MCF 10A (cell line): ENCODE results near the gene BRAF. TPM values are rescaled to one million over a fixed set of nuclear protein-coding genes. Genes with fewer than 3 reads are reported as not detected.
"Not testable (repeated sequence)": the region's sequence is repeated elsewhere in the genome, so short reads cannot be mapped to it uniquely, and the experiment has no call there.

Source experiments
- BruUV-seq: library from RNA; stranded (reverse); fragments of 400-500 nt; replicated peaks from 2 replicates; lab custom pipeline; 2021; lab: Mats Ljungman, UMichigan
- CTCF ChIA-PET: fragments of 300-600 bp; sonication (Branson Sonifier 250); formaldehyde crosslinking; extraction: SDS; loops from one replicate; lab custom pipeline; 2021; ENCODE audit warnings: antibody characterized with exemption, inconsistent platforms; lab: Yijun Ruan, JAX
- POLR2A ChIA-PET: fragments of 300-600, 350-650 bp; sonication (Branson Sonifier 250); formaldehyde crosslinking; extraction: SDS; loops from one replicate; lab custom pipeline; 2020; ENCODE audit warnings: antibody characterized with exemption, inconsistent platforms; lab: Yijun Ruan, JAX
- DNase-seq: peaks from one replicate; pipeline ENCODE4 v3.0.0-alpha.2; 2018; ENCODE audit not compliant: unreplicated experiment
- H3K27ac Mint-ChIP-seq: one replicate; pipeline ENCODE4 v1.8.0; 2022; ENCODE audit warnings: mild to moderate bottlenecking, low read depth, mixed read lengths; ENCODE audit not compliant: unreplicated experiment
- H3K27me3 Mint-ChIP-seq: one replicate; pipeline ENCODE4 v1.8.0; 2022; ENCODE audit warnings: mixed read lengths; ENCODE audit not compliant: insufficient read depth, unreplicated experiment
- H3K36me3 Mint-ChIP-seq: one replicate; pipeline ENCODE4 v1.8.0; 2022; ENCODE audit warnings: mild to moderate bottlenecking, moderate library complexity, mixed read lengths; ENCODE audit not compliant: insufficient read depth, unreplicated experiment
- H3K4me1 Mint-ChIP-seq: one replicate; pipeline ENCODE4 v1.8.0; 2022; ENCODE audit warnings: mixed read lengths; ENCODE audit not compliant: insufficient read depth, unreplicated experiment
- H3K4me3 Mint-ChIP-seq: one replicate; pipeline ENCODE4 v1.8.0; 2022; ENCODE audit warnings: mild to moderate bottlenecking, moderate library complexity, mixed read lengths; ENCODE audit not compliant: unreplicated experiment
- H3K9me3 Mint-ChIP-seq: one replicate; pipeline ENCODE4 v1.8.0; 2022; ENCODE audit warnings: mixed read lengths; ENCODE audit not compliant: unreplicated experiment
- CTCF ChIP-seq: fragments of 200-600 bp; IDR thresholded peaks from one replicate; pipeline ENCODE4 v1.8.0; 2022; ENCODE audit warnings: antibody characterized with exemption, mild to moderate bottlenecking; ENCODE audit not compliant: unreplicated experiment
- intact Hi-C: fragments of 100-400 bp; cut with micrococcal nuclease; formaldehyde crosslinking; loops from 2 replicates; pipeline ENCODE4 v1.14.1; 2022
- total RNA-seq: library from RNA; stranded (reverse); gene quantifications from 2 replicates; pipeline ENCODE4 v1.2.3, GENCODE V29; 2022

Gene BRAF
- total RNA-seq, 1 experiment from 2014 or later = 33.7 TPM

GRCh38 chr7:140746751-140747150, 178.0 kb downstream of the BRAF start:
- CTCF ChIA-PET = interaction anchor here (1.2 to 1.6 kb wide), 3 partner anchors 64 to 265 kb away, joined by 3 to 7 read pairs (median 7); no protein-coding TSS in a partner anchor

GRCh38 chr7:140745266-140746058, 179.3 kb downstream of the BRAF start:
- POLR2A ChIA-PET = no interaction called here

More at GRCh38 chr7:140746751-140747150, 178.0 kb downstream of the BRAF start:
- Mint-ChIP-seq H3K9me3 (no peaks in the 10 kb centered on the region), H3K4me3 (no peak overlapping the region), H3K27me3 (no peaks in the 10 kb centered on the region), H3K27ac (no peak overlapping the region), H3K4me1 (no peaks in the 10 kb centered on the region), H3K36me3 (peaks cover 12% of the 10 kb centered on the region)
- POLR2A ChIA-PET = no interaction called here
- no peak for TF ChIP-seq CTCF
- no peak for DNase-seq
- no TSS peak for BruUV-seq
- intact Hi-C loops = no loop called here

GRCh38 chr7:140744005-140744404, 180.7 kb downstream of the BRAF start:
- Mint-ChIP-seq H3K9me3 (no peaks in the 10 kb centered on the region), H3K4me1 (no peaks in the 10 kb centered on the region), H3K4me3 (no peak overlapping the region), H3K27me3 (no peaks in the 10 kb centered on the region), H3K27ac (no peak overlapping the region), H3K36me3 (peaks cover 21% of the 10 kb centered on the region)
- POLR2A ChIA-PET = interaction anchor here (1.1 kb wide), 1 partner anchor 57 kb away, joined by 3 read pairs; no protein-coding TSS in a partner anchor
- CTCF ChIA-PET = interaction anchor here (1.1 to 1.2 kb wide), 2 partner anchors 67 to 268 kb away, joined by 3 to 4 read pairs; no protein-coding TSS in a partner anchor
- intact Hi-C loops = no loop called here
- DNase-seq = no peak
- BruUV-seq = no TSS peak
- no peak for TF ChIP-seq CTCF

More at GRCh38 chr7:140745266-140746058, 179.3 kb downstream of the BRAF start:
- peaks cover 18% of the 10 kb centered on the region for H3K36me3 Mint-ChIP-seq
- no TSS peak for BruUV-seq
- intact Hi-C loops = no loop called here
- no peak for TF ChIP-seq CTCF
- no peaks in the 10 kb centered on the region for H3K4me1 Mint-ChIP-seq
- no peaks in the 10 kb centered on the region for H3K27me3 Mint-ChIP-seq
- no peak overlapping the region for H3K4me3 Mint-ChIP-seq
- H3K27ac Mint-ChIP-seq = no peak overlapping the region
- H3K9me3 Mint-ChIP-seq = no peaks in the 10 kb centered on the region
- CTCF ChIA-PET = interaction anchor here (0.9 to 1.6 kb wide), 4 partner anchors 31 to 266 kb away, joined by 3 to 7 read pairs (median 4); no protein-coding TSS in a partner anchor
- no peak for DNase-seq

GRCh38 chr7:140743255-140743654, 181.5 kb downstream of the BRAF start:
- H3K9me3 Mint-ChIP-seq, H3K4me3 Mint-ChIP-seq, DNase-seq, CTCF ChIA-PET, intact Hi-C loops, BruUV-seq, POLR2A ChIA-PET, H3K4me1 Mint-ChIP-seq, H3K27ac Mint-ChIP-seq, H3K27me3 Mint-ChIP-seq: not testable (repeated sequence)
- H3K36me3 Mint-ChIP-seq = peaks cover 27% of the 10 kb centered on the region
